Mucosa of gallbladder (tissue), 1 donor: ENCODE data around the gene RHBDF2. TPM values are rescaled to one million over a fixed set of nuclear protein-coding genes. Genes with fewer than 3 reads are reported as not detected.

Source experiments
- DNase-seq: peaks from one replicate; pipeline ENCODE4 v3.0.0-alpha.2; 2020; ENCODE audit warnings: low spot score
- total RNA-seq: library from RNA; stranded (reverse); gene quantifications from one replicate; pipeline ENCODE4 v1.2.1, GENCODE V29; 2021
- donor health status: DM: no; HTN: no; CAD: no.

Gene RHBDF2
- total RNA-seq, 1 donor from 2014 or later: 48.8 TPM

- DNase-seq: no peak
These were observed 644 bp upstream of the RHBDF2 start for GRCh38 chr17:76501827-76502307.

GRCh38 chr17:76500747-76501017 is 541 bp downstream of the RHBDF2 start:
- DNase-seq: no peak

GRCh38 chr17:76500074-76500746 is 1.0 kb downstream of the RHBDF2 start:
- no peak for DNase-seq

DNA sequence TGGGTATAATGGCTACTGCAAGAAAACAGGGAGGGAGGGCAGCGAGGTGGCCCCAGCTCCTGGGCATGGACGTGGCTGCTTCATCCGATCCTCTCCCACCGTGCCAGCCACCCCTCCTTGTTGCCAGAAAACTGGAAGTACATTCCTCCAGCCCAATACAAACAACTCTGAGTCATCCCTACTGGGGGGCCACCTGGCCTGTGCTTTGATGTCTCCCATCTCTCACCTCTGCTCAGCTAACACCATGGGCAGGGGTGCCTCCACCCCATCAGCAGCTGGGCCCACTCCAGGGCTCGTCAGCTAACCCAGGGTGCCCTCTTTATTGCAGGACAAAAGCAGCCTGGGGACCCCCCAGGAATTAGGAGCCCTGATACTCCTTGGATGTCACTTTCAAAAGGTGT is 2.0 kb downstream of the RHBDF2 start:
- DNase-seq: no peak

DNA sequence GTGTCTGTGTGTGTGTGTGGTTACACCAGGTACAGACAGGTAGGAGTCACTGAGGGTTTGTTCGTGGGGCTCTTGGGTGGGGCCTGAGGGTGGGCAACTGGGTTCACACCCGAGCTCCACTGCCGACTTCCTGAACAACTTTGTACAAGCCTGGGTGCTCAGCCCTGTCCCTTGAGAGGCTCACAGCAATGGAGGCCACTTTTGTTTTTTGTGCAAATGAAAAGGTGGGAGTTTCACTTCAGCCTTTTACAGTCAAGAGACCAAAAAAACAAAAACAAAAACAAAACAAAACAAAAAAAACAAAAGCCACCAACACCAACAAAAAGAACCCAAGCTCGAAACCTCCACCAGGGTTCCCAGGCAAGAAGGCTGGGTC is 2.4 kb downstream of the RHBDF2 start:
- no peak for DNase-seq

DNA sequence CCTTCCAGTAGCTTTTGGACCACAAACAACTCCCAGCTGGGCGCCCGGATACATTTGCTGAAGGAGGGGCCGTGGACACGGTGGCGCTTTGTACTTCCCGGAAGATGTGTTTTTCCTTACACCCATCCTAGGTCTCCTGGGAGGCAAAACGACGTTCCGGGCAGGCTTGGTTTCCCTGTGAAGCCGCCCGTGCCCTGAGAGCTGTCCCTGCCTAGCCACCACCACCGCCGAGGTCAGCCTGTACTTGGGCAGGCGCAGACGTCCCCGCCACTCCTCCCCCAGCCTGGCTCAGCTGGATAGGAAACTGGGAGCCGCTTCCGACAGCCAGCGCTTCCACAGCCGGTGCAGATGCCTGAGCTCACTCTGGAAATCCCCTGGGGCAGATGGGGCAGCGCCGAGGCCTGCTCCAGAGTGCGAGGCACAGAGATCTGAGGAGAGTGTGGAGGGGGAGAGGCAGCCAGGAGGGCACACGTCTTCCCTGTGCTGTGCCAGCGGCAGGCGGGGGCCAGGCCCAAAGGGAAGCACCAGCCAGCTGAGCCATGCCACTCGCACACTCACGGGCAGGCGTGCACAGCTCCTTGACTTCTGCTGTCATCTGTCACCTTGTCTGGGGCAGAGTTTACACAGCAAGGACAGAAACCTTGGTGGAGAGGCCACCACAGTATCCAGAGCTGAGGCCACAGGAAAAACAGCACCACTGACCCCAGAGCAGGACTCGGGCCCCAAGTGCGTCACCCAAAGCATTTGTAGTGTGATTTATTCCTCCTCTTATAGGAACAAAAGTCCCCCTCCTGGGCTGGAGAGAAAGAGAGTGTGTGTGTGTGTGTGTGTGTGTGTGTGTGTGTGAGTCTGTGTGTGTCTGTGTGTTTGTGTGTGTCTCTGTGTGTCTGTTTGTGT is 3.0 kb downstream of the RHBDF2 start:
- peak; percentile 73 for DNase-seq

DNA sequence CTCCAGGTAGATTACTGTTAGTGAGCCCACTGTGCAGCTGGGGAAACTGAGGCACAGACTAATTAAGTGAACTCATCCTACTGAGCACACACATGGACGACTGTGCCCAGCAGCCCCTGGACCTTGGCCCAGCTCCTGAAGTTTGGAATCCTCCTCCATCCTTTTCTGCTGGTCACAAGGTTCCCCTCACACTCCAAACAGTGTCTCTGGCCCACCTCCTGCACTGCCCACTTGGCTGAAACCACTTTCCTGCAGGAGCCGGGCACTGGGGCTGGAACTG is 3.6 kb downstream of the RHBDF2 start:
- DNase-seq: no peak

GRCh38 chr17:76496464-76496863 is 4.8 kb downstream of the RHBDF2 start:
- no peak for DNase-seq

- no peak for DNase-seq
These were observed 5.4 kb downstream of the RHBDF2 start for GRCh38 chr17:76495663-76496400.

DNA sequence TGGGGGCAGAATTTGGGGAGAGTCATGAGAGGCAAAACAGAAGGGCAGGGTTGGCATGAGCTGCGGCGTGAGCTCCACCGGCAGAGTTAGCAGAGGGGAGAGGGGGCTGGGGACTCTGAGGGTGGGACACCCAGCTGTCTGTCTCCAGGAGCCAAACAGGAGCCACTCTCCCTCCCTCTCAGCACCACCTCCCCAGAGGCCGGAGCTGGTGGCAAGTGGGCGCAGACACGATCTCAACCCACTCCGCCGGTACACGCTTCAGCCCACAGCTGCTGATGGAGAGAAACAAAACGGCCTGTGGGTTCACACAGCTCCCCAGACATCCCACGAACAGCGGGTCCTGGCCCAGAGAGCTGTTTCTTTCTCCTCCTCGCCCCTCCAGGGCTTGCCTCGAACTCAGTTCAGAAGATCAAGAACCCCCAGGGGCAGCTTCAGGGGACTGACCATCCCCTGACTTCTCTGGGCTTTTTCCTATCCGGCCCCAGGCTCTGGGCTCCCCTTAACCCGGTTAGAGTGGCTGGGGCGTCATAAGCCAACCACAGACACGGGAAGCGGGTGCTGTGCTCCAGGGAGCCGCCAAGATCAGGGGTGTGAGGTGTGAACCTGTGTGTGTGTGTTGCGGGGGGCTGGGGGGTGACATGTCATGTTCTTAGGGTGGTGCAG is 7.6 kb downstream of the RHBDF2 start:
- no peak for DNase-seq

- peak; percentile 47 for DNase-seq
These were observed 8.2 kb downstream of the RHBDF2 start for GRCh38 chr17:76492989-76493501.

GRCh38 chr17:76492123-76492988 is 8.9 kb downstream of the RHBDF2 start:
- DNase-seq: no peak

DNA sequence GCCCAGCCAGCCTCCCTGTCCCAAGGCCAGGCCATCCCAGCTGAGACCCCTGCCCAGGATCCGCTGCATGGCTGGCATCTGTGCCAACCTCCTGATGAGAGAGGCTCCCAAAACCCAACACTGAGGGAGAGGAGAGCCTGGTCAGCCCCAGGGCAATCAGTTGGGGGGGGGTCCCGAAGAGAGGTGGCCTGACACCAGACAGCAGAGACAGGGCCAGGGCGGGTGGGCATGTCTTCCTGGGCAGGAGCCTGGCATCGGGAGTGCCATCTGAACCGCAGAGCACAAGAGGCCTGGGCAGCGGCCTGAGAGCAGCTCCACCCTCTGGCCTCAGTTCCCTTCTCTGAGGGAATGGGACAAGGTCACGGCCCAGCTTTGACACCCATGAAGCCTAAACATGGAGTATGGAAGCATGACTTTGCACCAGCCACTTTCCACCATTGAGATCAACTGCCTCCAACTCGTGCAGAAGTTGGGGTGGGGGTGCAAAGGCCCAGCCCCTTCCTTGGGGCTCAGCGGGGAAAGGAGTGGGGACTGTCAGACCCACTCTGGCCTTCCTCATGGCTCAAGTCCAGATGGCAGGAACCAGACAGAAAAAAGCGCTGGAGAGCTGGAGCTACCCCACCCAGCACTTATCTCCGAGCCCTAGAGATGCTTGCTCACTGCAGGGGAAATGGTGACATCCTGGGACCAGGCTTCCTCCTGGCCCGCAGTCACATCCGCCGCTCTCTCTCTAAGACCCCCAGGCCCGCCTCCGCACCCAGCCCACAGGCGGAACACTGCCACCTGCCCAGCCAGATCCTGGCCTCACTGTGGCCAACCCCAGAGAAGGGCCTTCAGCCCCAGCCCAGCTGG is 9.7 kb downstream of the RHBDF2 start:
- no peak for DNase-seq

- no peak for DNase-seq
These were observed 11.0 kb downstream of the RHBDF2 start for GRCh38 chr17:76490112-76490710.

- no peak for DNase-seq
These were observed 13.6 kb downstream of the RHBDF2 start for GRCh38 chr17:76487451-76488192.

- DNase-seq: peak; percentile 40
These were observed 15.7 kb downstream of the RHBDF2 start for GRCh38 chr17:76485569-76485968.

GRCh38 chr17:76484228-76484725 is 16.9 kb downstream of the RHBDF2 start:
- no peak for DNase-seq

DNA sequence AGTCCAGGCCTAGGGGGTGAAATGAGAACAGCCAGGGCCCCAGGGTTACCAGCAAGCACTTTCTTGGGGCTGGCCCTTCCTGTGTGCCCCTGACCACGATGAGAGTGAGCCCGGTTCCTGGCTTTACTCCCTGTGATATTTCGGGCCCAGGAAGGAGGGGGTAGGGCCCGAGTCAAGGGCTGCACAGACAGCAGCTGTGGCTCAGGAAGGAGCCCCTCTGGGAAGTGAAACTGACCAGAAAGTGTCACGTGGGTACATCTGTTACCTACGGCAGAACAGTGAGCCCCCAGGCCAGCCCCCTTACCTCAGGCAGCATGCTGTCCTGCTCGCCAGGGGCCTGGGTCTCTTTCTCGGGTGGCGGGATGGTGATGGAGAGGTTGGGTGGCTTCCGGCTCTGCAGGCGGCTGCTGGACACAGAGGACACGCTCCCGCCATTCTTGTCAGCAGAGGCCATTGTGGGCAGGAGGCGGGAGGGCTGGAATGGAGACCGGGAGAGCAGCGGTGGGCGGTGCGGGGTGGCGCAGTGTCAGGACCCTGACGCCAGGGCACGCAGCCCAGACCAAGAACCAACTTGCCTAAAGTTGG is 20.1 kb downstream of the RHBDF2 start:
- DNase-seq: peak; percentile 31
